ENCODE data around the gene LHFPL2. TPM values are rescaled to one million over a fixed set of nuclear protein-coding genes. Genes with fewer than 3 reads are reported as not detected.

LHFPL2 gene
- total and polyA plus RNA-seq, 10 donors: 4.8 to 14.6 (median 9.3) TPM

- Histone ChIP-seq H3K4me3 (no peak overlapping the region), H3K27me3 (replicated peaks in 1 of 7) (no peaks in the 10 kb centered on the region), H3K4me1 (peaks cover 0 to 24% (median 0%) of the 10 kb centered on the region in 6 donors), H3K36me3 (no peaks in the 10 kb centered on the region), H3K9me3 (no peaks in the 10 kb centered on the region), H3K27ac (no peak overlapping the region)
- DNase-seq: no peak
- intact Hi-C loops (cut with DNase I; ENCODE audit: low total_unique reads): no loop called here
- TF ChIP-seq POLR2AphosphoS5 (IDR thresholded peaks at IDR 0.05) (no peak), CTCF (IDR thresholded peaks at IDR 0.05 in 8 of 11, conservative IDR thresholded peaks at IDR 0.05 in 3 of 11) (no peak), POLR2A (IDR thresholded peaks at IDR 0.05) (no peak)
- WGBS, 5 donors: 84 to 93% (median 86%) methylated on average over 2 of the region's 2 CpGs
Measured at GRCh38 chr5:78550891-78551290, 97.7 kb downstream of the LHFPL2 start.

GRCh38 chr5:78549043-78549442, 99.5 kb downstream of the LHFPL2 start:
- H3K27ac ChIP-seq: peak overlapping the region in 5 of 8 donors; percentile 34 to 75 (median 57)
- H3K4me3 ChIP-seq: no peak overlapping the region
- DNase-seq: no peak
- no peaks in the 10 kb centered on the region for H3K9me3 ChIP-seq
- peaks cover 0 to 34% (median 2%) of the 10 kb centered on the region in 6 donors for H3K4me1 ChIP-seq
- no peaks in the 10 kb centered on the region for H3K27me3 ChIP-seq (replicated peaks in 1 of 7)
- H3K36me3 ChIP-seq: no peaks in the 10 kb centered on the region
- 39 to 82% (median 62%) methylated on average over 5 of the region's 5 CpGs for WGBS, 5 donors
- TF ChIP-seq POLR2AphosphoS5 (IDR thresholded peaks at IDR 0.05) (peak in 2 of 3 donors; percentile 12 to 37), CTCF (IDR thresholded peaks at IDR 0.05 in 8 of 11, conservative IDR thresholded peaks at IDR 0.05 in 3 of 11) (no peak)
- intact Hi-C loops (cut with DNase I; ENCODE audit: low total_unique reads): no loop called here

- Histone ChIP-seq H3K27me3 (replicated peaks in 1 of 7) (no peaks in the 10 kb centered on the region), H3K36me3 (no peaks in the 10 kb centered on the region), H3K9me3 (no peaks in the 10 kb centered on the region), H3K4me1 (peaks cover 0 to 30% (median 1%) of the 10 kb centered on the region in 6 donors), H3K27ac (peak overlapping the region in 4 of 8 donors; percentile 34 to 75 (median 50)), H3K4me3 (no peak overlapping the region)
- no peak for DNase-seq
- intact Hi-C loops (cut with DNase I; ENCODE audit: low total_unique reads): no loop called here
- TF ChIP-seq POLR2AphosphoS5 (IDR thresholded peaks at IDR 0.05) (no peak), POLR2A (IDR thresholded peaks at IDR 0.05) (no peak), CTCF (IDR thresholded peaks at IDR 0.05 in 8 of 11, conservative IDR thresholded peaks at IDR 0.05 in 3 of 11) (no peak)
- WGBS, 5 donors: 83 to 91% (median 88%) methylated on average over 19 to 21 of the region's 21 CpGs
Measured at GRCh38 chr5:78547731-78548615, 100.6 kb downstream of the LHFPL2 start.

GRCh38 chr5:78547183-78547582, 101.4 kb downstream of the LHFPL2 start:
- H3K27ac ChIP-seq: no peak overlapping the region

More at GRCh38 chr5:78547183-78547582, 101.4 kb downstream of the LHFPL2 start:
- intact Hi-C loops (cut with DNase I; ENCODE audit: low total_unique reads): no loop called here
- Histone ChIP-seq H3K4me1 (peaks cover 0 to 23% (median 0%) of the 10 kb centered on the region in 6 donors), H3K9me3 (no peaks in the 10 kb centered on the region), H3K36me3 (no peaks in the 10 kb centered on the region), H3K4me3 (no peak overlapping the region), H3K27me3 (replicated peaks in 1 of 7) (no peaks in the 10 kb centered on the region)
- no peak for DNase-seq
- TF ChIP-seq CTCF (IDR thresholded peaks at IDR 0.05 in 8 of 11, conservative IDR thresholded peaks at IDR 0.05 in 3 of 11) (no peak), POLR2A (IDR thresholded peaks at IDR 0.05) (no peak), POLR2AphosphoS5 (IDR thresholded peaks at IDR 0.05) (no peak)
- WGBS, 5 donors: 69 to 76% (median 76%) methylated on average over 5 of the region's 5 CpGs

Data from spleen (tissue), 11 donors.